ENCODE data around the gene SMPX. TPM values are rescaled to one million over a fixed set of nuclear protein-coding genes. Genes with fewer than 3 reads are reported as not detected.

SMPX gene
- total RNA-seq, 1 donor from 2014 or later: not detected

DNA sequence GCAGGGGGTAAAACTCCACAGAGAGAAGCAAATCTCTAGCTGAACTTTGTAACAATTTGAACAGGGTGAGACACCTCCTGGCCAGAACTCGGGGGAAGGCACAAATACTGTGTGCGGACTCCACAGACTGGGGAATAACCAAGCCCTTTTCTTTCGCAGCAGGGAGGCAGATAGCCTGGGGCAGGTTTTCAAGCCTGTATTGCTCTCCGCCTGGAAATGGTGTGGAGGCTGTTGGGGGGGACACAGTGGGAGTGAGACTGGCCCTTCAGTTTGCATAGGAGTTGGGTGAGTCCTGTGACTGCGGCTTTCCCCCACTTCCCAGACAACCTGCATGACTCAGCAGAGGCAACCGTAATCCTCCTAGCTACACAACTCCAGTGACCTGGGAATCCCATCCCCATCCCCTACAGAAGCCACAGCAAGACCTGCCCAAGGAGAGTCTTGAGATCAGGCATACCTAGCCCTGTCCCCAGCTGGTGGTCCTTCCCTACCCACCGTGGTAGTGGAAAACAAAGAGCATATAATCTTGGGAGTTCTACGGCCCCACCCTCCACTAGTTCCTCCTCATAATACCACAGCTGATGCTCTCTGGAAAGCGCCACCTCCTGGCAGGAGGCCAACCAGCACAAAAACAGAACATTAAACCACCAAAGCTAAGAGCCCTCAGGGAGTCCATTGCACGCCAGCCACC is 12.9 kb upstream of the SMPX start:
- FAIRE-seq (no peak), DNase-seq (ENCODE audit: low read depth) (peak; percentile 24)
- no peaks in the 10 kb centered on the region for H3K27me3 ChIP-seq (ENCODE audit: control insufficient read depth, insufficient read depth, low read length)
- TF ChIP-seq, protein P1, sequence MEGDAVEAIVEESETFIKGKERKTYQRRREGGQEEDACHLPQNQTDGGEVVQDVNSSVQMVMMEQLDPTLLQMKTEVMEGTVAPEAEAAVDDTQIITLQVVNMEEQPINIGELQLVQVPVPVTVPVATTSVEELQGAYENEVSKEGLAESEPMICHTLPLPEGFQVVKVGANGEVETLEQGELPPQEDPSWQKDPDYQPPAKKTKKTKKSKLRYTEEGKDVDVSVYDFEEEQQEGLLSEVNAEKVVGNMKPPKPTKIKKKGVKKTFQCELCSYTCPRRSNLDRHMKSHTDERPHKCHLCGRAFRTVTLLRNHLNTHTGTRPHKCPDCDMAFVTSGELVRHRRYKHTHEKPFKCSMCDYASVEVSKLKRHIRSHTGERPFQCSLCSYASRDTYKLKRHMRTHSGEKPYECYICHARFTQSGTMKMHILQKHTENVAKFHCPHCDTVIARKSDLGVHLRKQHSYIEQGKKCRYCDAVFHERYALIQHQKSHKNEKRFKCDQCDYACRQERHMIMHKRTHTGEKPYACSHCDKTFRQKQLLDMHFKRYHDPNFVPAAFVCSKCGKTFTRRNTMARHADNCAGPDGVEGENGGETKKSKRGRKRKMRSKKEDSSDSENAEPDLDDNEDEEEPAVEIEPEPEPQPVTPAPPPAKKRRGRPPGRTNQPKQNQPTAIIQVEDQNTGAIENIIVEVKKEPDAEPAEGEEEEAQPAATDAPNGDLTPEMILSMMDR (IDR thresholded peaks at IDR 0.05; ENCODE audit: insufficient read depth, low read length, severe bottlenecking): no peak
- no peaks in the 10 kb centered on the region for H3K36me3 ChIP-seq (ENCODE audit: control insufficient read depth, insufficient read depth, low read length)
- H3K4me3 ChIP-seq (ENCODE audit: low read depth, low read length): no peak overlapping the region

DNA sequence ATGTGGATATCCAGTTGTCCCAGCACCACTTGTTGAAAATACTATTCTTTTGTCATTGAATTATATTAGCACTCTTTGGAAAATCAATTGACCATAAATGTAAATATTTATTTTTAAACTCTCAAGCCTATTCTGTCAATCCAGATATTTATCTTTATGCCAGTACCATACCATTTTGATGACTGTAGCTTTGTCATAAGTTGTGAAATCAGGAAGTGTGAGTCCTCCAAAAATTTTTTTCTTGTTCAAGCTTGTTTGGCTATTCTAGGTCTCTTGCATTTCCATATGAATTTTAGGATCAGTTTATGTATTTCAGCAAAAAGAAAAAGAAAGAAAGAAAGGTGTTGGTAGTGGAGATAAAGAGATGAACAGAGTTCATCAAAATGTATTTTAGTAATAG is 8.2 kb upstream of the SMPX start:
- Histone ChIP-seq H3K4me3 (ENCODE audit: low read depth, low read length) (no peak overlapping the region), H3K36me3 (ENCODE audit: control insufficient read depth, insufficient read depth, low read length) (no peaks in the 10 kb centered on the region), H3K27me3 (ENCODE audit: control insufficient read depth, insufficient read depth, low read length) (no peaks in the 10 kb centered on the region)
- DNase-seq (ENCODE audit: low read depth) (peak; percentile 72), FAIRE-seq (no peak)
- TF ChIP-seq, protein P1 (IDR thresholded peaks at IDR 0.05; ENCODE audit: insufficient read depth, low read length, severe bottlenecking): no peak

DNA sequence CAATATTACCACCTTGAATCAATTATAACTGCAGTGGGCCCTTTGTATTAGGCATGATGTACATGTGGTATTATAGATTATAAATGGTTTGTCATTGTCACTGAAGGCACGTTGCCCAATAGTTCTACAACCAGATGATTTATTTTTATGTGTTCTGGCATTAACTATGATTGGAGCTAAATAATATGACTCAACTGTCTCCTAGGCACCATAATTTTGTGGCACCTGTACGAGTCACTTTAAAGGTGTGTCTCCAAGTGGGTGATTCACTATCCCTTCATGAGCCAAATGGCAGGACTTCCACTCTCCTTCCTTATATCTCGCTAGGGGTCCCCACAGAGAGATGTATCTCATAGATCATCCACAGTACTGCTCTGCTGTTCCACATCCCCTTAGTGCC is 6.1 kb upstream of the SMPX start:
- peak; percentile 51 for DNase-seq (ENCODE audit: low read depth)
- H3K36me3 ChIP-seq (ENCODE audit: control insufficient read depth, insufficient read depth, low read length): no peaks in the 10 kb centered on the region
- no peak for FAIRE-seq
- H3K4me3 ChIP-seq (ENCODE audit: low read depth, low read length): no peak overlapping the region
- H3K27me3 ChIP-seq (ENCODE audit: control insufficient read depth, insufficient read depth, low read length): no peaks in the 10 kb centered on the region
- TF ChIP-seq, protein P1 (IDR thresholded peaks at IDR 0.05; ENCODE audit: insufficient read depth, low read length, severe bottlenecking): no peak

DNA sequence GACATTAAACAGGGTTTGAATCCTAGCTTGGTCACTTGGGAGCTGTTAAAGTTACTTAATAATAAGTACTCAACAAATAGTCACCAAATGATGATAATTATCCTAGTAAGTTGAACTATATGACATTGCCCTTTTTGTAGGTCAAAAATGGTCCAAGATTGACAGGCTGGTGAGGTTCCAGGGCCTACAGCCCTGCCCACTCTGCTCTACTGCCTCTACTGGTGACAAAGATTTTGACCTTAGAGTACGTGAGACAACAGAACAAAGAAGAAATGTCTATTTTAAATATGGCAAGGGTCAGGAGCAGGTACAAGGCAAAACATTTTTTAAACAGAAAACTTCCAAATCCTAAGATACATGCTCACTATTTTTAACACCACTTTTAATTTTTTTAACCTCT is 572 bp upstream of the SMPX start:
- H3K4me3 ChIP-seq (ENCODE audit: low read depth, low read length): no peak overlapping the region
- no peaks in the 10 kb centered on the region for H3K36me3 ChIP-seq (ENCODE audit: control insufficient read depth, insufficient read depth, low read length)
- TF ChIP-seq, protein P1 (IDR thresholded peaks at IDR 0.05; ENCODE audit: insufficient read depth, low read length, severe bottlenecking): no peak
- no peak for FAIRE-seq
- H3K27me3 ChIP-seq (ENCODE audit: control insufficient read depth, insufficient read depth, low read length): no peaks in the 10 kb centered on the region
- no peak for DNase-seq (ENCODE audit: low read depth)

DNA sequence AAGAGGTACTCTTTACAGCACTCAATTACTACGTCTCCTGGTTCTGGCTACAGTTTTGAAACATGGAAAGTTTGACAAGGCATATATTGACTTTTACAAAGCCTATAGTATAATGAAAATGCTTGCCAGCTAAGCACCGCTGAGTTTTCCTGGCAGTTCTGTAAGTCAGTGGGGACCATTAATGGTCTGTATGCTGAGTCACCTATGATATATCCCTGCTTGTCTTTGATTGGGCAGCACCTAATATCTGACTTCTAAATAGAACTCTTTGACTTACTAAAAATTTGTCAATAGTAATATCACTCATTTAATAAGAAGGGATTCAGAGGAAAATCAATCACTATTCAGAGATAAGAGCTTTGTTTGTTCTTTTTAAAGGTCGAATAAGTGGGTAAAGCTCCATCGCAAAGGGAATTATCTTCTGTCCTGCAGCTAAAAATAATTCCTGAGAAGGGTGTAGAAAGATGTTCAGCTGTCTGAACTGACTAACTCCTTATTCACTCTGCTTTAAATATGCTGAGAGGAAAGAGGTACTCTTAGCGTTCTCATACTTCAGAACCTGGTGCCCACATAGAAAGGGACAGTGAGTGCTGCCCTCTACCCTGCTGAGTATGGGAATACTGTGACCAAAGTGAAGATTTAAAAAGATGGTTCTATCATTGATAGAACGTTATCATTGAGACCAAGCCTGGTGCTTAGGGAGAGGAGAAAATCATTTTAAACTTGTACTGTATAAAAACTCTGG is 959 bp downstream of the SMPX start:
- no peaks in the 10 kb centered on the region for H3K36me3 ChIP-seq (ENCODE audit: control insufficient read depth, insufficient read depth, low read length)
- H3K4me3 ChIP-seq (ENCODE audit: low read depth, low read length): no peak overlapping the region
- DNase-seq (ENCODE audit: low read depth): peak; percentile 16
- TF ChIP-seq, protein P1 (IDR thresholded peaks at IDR 0.05; ENCODE audit: insufficient read depth, low read length, severe bottlenecking): no peak
- H3K27me3 ChIP-seq (ENCODE audit: control insufficient read depth, insufficient read depth, low read length): no peaks in the 10 kb centered on the region
- FAIRE-seq: no peak

All from bronchial epithelial cell (primary cell).